Activated T-helper 2 cell treated with anti-CD3 and anti-CD28 coated beads, Interferon-gamma antibody, Interleukin-2, Interleukin-4, amounts not matched to agents 10 μg/mL and 5 μg/mL and 100 μg/mL, durations not matched to agents 14 hours and 24 hours and 36 hours (primary cell): ENCODE measurements around the gene PKP2. TPM values are rescaled to one million over a fixed set of nuclear protein-coding genes. Genes with fewer than 3 reads are reported as not detected.
"Not testable (repeated sequence)": the region's sequence is repeated elsewhere in the genome, so short reads cannot be mapped to it uniquely, and the experiment has no call there.

ENCODE experiments used
- DNase-seq: peaks from one replicate; pipeline ENCODE4 v3.0.0; 2021; ENCODE audit warnings: low spot score
- H3K27ac Mint-ChIP-seq: one replicate; pipeline ENCODE4 v1.8.0; 2021; ENCODE audit warnings: mixed read lengths
- H3K27me3 Mint-ChIP-seq: one replicate; pipeline ENCODE4 v1.8.0; 2021; ENCODE audit warnings: low read depth, mixed read lengths
- H3K36me3 Mint-ChIP-seq: one replicate; pipeline ENCODE4 v1.8.0; 2021; ENCODE audit warnings: low read depth, mixed read lengths
- H3K4me1 Mint-ChIP-seq: one replicate; pipeline ENCODE4 v1.8.0; 2021; ENCODE audit warnings: low read depth, mixed read lengths
- H3K4me3 Mint-ChIP-seq: one replicate; pipeline ENCODE4 v1.8.0; 2021; ENCODE audit warnings: low read depth, mild to moderate bottlenecking, moderate library complexity, mixed read lengths
- H3K9me3 Mint-ChIP-seq: one replicate; pipeline ENCODE4 v1.8.0; 2021; ENCODE audit warnings: mixed read lengths
- intact Hi-C: fragments of 100-400 bp; cut with micrococcal nuclease; formaldehyde crosslinking; loops from one replicate; pipeline ENCODE4 v1.15.1; 2023
- total RNA-seq: library from RNA; stranded (reverse); gene quantifications from 2 replicates; pipeline ENCODE4 v1.2.3, GENCODE V29; 2022

Gene PKP2
- total RNA-seq, 1 donor from 2014 or later = not detected

GRCh38 chr12:32891956-32892355 is 4.6 kb downstream of the PKP2 start:
- peaks cover 26% of the 10 kb centered on the region for H3K27me3 Mint-ChIP-seq
- no peaks in the 10 kb centered on the region for H3K9me3 Mint-ChIP-seq
- H3K4me3 Mint-ChIP-seq = no peak overlapping the region
- peaks cover 9% of the 10 kb centered on the region for H3K4me1 Mint-ChIP-seq
- H3K36me3 Mint-ChIP-seq = no peaks in the 10 kb centered on the region
- no peak overlapping the region for H3K27ac Mint-ChIP-seq
- intact Hi-C loops = no loop called here
- no peak for DNase-seq

- Mint-ChIP-seq H3K4me3 (no peak overlapping the region), H3K36me3 (no peaks in the 10 kb centered on the region), H3K9me3 (no peaks in the 10 kb centered on the region), H3K27ac (no peak overlapping the region), H3K27me3 (peaks cover 26% of the 10 kb centered on the region), H3K4me1 (peaks cover 9% of the 10 kb centered on the region)
- intact Hi-C loops = no loop called here
- no peak for DNase-seq
Measured at GRCh38 chr12:32891526-32891925, 5.1 kb downstream of the PKP2 start.

GRCh38 chr12:32889011-32889760 is 7.4 kb downstream of the PKP2 start:
- Mint-ChIP-seq H3K4me1 (peaks cover 3% of the 10 kb centered on the region), H3K27me3 (peaks cover 9% of the 10 kb centered on the region), H3K27ac (no peak overlapping the region), H3K9me3 (no peaks in the 10 kb centered on the region), H3K4me3 (no peak overlapping the region), H3K36me3 (no peaks in the 10 kb centered on the region)
- intact Hi-C loops = no loop called here
- no peak for DNase-seq

- no peak for DNase-seq
- Mint-ChIP-seq H3K27ac (no peak overlapping the region), H3K27me3 (peaks cover 2% of the 10 kb centered on the region), H3K4me1 (no peaks in the 10 kb centered on the region), H3K9me3 (no peaks in the 10 kb centered on the region), H3K36me3 (no peaks in the 10 kb centered on the region), H3K4me3 (no peak overlapping the region)
- intact Hi-C loops = no loop called here
Measured at GRCh38 chr12:32887058-32887457, 9.5 kb downstream of the PKP2 start.

- H3K4me3 Mint-ChIP-seq = no peak overlapping the region
- intact Hi-C loops = no loop called here
- H3K36me3 Mint-ChIP-seq = no peaks in the 10 kb centered on the region
- peaks cover 2% of the 10 kb centered on the region for H3K27me3 Mint-ChIP-seq
- H3K27ac Mint-ChIP-seq = no peak overlapping the region
- H3K4me1 Mint-ChIP-seq = no peaks in the 10 kb centered on the region
- DNase-seq = no peak
- no peaks in the 10 kb centered on the region for H3K9me3 Mint-ChIP-seq
Measured at GRCh38 chr12:32885831-32886230, 10.7 kb downstream of the PKP2 start.

- Mint-ChIP-seq H3K27me3 (peaks cover 2% of the 10 kb centered on the region), H3K27ac (no peak overlapping the region), H3K36me3 (no peaks in the 10 kb centered on the region), H3K4me3 (no peak overlapping the region), H3K9me3 (no peaks in the 10 kb centered on the region), H3K4me1 (no peaks in the 10 kb centered on the region)
- intact Hi-C loops = no loop called here
- no peak for DNase-seq
Measured at GRCh38 chr12:32884962-32885361, 11.6 kb downstream of the PKP2 start.

GRCh38 chr12:32881702-32882101 is 14.9 kb downstream of the PKP2 start:
- DNase-seq = no peak
- no peaks in the 10 kb centered on the region for H3K4me1 Mint-ChIP-seq
- H3K27ac Mint-ChIP-seq = no peak overlapping the region
- H3K27me3 Mint-ChIP-seq = no peaks in the 10 kb centered on the region
- H3K9me3 Mint-ChIP-seq = no peaks in the 10 kb centered on the region
- no peaks in the 10 kb centered on the region for H3K36me3 Mint-ChIP-seq
- no peak overlapping the region for H3K4me3 Mint-ChIP-seq
- intact Hi-C loops = no loop called here

GRCh38 chr12:32881107-32881506 is 15.5 kb downstream of the PKP2 start:
- H3K36me3 Mint-ChIP-seq = no peaks in the 10 kb centered on the region
- H3K27me3 Mint-ChIP-seq = no peaks in the 10 kb centered on the region
- H3K4me3 Mint-ChIP-seq = no peak overlapping the region
- H3K27ac Mint-ChIP-seq = no peak overlapping the region
- intact Hi-C loops = no loop called here
- H3K4me1 Mint-ChIP-seq = no peaks in the 10 kb centered on the region
- no peak for DNase-seq
- H3K9me3 Mint-ChIP-seq = no peaks in the 10 kb centered on the region

GRCh38 chr12:32879066-32879465 is 17.5 kb downstream of the PKP2 start:
- H3K27me3 Mint-ChIP-seq, DNase-seq, H3K36me3 Mint-ChIP-seq, H3K27ac Mint-ChIP-seq, H3K4me1 Mint-ChIP-seq, intact Hi-C loops, H3K4me3 Mint-ChIP-seq, H3K9me3 Mint-ChIP-seq: not testable (repeated sequence)

GRCh38 chr12:32877601-32878459 is 18.7 kb downstream of the PKP2 start:
- H3K27me3 Mint-ChIP-seq = no peaks in the 10 kb centered on the region
- no peak overlapping the region for H3K27ac Mint-ChIP-seq
- H3K36me3 Mint-ChIP-seq = no peaks in the 10 kb centered on the region
- H3K4me1 Mint-ChIP-seq = no peaks in the 10 kb centered on the region
- H3K9me3 Mint-ChIP-seq = no peaks in the 10 kb centered on the region
- no peak for DNase-seq
- H3K4me3 Mint-ChIP-seq = no peak overlapping the region
- intact Hi-C loops = no loop called here

- Mint-ChIP-seq H3K27me3 (no peaks in the 10 kb centered on the region), H3K36me3 (no peaks in the 10 kb centered on the region), H3K27ac (no peak overlapping the region), H3K4me1 (no peaks in the 10 kb centered on the region), H3K4me3 (no peak overlapping the region), H3K9me3 (no peaks in the 10 kb centered on the region)
- intact Hi-C loops = no loop called here
- no peak for DNase-seq
Measured at GRCh38 chr12:32876004-32876403, 20.6 kb downstream of the PKP2 start.

- H3K27me3 Mint-ChIP-seq = no peaks in the 10 kb centered on the region
- H3K27ac Mint-ChIP-seq = no peak overlapping the region
- no peak for DNase-seq
- no peaks in the 10 kb centered on the region for H3K36me3 Mint-ChIP-seq
- no peaks in the 10 kb centered on the region for H3K4me1 Mint-ChIP-seq
- intact Hi-C loops = no loop called here
- no peak overlapping the region for H3K4me3 Mint-ChIP-seq
- no peaks in the 10 kb centered on the region for H3K9me3 Mint-ChIP-seq
Measured at GRCh38 chr12:32874975-32875374, 21.6 kb downstream of the PKP2 start.

GRCh38 chr12:32874078-32874477 is 22.5 kb downstream of the PKP2 start:
- Mint-ChIP-seq H3K4me3 (no peak overlapping the region), H3K9me3 (no peaks in the 10 kb centered on the region), H3K27ac (no peak overlapping the region), H3K27me3 (no peaks in the 10 kb centered on the region), H3K4me1 (no peaks in the 10 kb centered on the region), H3K36me3 (no peaks in the 10 kb centered on the region)
- DNase-seq = no peak
- intact Hi-C loops = no loop called here
